GM21576 (cell line): ENCODE measurements around the gene PROKR2.

Source experiments
- ATAC-seq: cut with Tn5 transposase; IDR thresholded peaks from one replicate; pipeline ENCODE4 v1.9.1; 2021; ENCODE audit warnings: mild to moderate bottlenecking, moderate library complexity; ENCODE audit not compliant: unreplicated experiment

The PROKR2 gene

GRCh38 chr20:5290596-5290995 lies 26.2 kb downstream of the PROKR2 start:
- ATAC-seq, result no peak

DNA sequence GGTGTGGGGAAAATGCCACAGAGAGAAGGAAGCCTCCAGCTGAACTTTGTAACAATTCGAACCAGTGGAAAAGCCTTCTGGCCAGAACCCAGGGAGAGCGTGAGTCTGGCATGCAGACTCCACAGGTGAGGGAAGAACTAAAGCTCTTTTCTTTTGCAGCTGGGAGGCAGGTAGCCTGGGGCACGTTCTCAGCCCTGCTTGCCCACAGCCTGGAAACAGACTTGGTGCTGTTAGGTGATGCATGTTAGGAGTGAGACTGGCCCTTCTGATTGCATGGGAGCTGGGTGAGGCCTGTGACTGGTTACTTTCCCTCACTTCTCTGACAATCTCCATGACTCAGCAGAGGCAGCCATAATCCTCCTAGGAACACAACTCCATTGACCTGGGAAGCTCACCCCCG lies 34.2 kb downstream of the PROKR2 start:
- no peak for ATAC-seq

DNA sequence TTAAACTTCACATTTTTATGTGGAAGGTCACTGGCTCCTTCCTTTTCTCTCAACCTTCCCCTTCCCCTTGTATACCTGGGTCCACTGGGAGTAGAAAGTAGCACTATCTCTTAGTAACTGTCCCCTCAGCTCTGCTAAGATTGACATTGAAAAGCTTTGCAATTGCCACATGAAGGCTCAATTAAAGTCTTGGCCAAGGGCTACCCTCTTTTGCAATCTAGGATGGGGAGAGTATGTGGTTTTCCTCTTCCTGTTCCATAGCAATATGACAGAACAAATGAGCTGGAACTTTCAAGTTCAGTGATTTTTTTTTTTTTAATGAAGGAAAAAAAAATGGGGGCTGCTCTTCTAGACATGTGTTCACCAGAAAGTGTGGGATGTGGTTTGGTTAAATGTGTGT lies 37.1 kb downstream of the PROKR2 start:
- no peak for ATAC-seq

DNA sequence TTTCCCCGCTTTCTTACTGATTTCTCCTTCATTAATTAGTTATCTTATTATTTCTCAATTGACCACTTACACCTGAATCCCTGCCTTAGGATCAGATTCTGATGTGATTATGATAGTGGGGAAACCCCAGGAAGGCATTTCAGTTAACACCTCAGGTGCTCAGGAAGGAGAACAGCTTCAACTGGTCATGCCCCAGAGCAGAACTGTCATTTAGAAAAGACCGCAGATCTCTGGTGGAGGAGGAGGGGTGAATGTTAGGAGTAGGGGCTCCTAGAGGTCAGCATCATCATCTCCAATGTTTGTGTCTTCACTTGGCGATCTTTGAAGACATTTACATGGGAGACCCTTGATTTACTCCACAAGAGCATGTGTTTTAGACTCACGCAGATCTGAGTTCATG lies 44.5 kb downstream of the PROKR2 start:
- no peak for ATAC-seq

DNA sequence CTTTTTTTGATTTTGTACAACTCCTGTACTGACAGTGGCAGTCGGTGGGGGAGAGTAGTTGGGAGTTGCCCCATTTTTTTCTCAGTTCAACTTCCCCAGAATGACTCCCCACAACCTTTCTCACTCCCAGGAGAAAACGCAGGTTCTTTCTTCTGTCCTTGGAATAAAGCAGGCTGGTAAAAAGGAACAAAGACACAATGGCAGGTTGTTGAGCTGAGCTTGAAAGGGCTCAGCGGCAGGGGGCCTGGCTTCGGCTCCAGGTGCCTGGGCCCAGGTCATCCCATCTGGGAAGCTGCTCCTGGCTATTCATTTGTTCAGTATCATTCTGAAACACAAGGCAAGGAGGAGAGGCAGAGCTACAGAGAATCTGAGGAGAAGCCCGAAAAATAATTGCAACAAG lies 46.2 kb downstream of the PROKR2 start:
- no peak for ATAC-seq

- no peak for ATAC-seq
Measured at GRCh38 chr20:5268449-5268848, 48.3 kb downstream of the PROKR2 start.

- ATAC-seq, result no peak
Measured at GRCh38 chr20:5267092-5267491, 49.7 kb downstream of the PROKR2 start.
